ENCODE measurements around the gene SGCD.
"Not testable (repeated sequence)": the region's sequence is repeated elsewhere in the genome, so short reads cannot be mapped to it uniquely, and the experiment has no call there.

Gene SGCD

DNA sequence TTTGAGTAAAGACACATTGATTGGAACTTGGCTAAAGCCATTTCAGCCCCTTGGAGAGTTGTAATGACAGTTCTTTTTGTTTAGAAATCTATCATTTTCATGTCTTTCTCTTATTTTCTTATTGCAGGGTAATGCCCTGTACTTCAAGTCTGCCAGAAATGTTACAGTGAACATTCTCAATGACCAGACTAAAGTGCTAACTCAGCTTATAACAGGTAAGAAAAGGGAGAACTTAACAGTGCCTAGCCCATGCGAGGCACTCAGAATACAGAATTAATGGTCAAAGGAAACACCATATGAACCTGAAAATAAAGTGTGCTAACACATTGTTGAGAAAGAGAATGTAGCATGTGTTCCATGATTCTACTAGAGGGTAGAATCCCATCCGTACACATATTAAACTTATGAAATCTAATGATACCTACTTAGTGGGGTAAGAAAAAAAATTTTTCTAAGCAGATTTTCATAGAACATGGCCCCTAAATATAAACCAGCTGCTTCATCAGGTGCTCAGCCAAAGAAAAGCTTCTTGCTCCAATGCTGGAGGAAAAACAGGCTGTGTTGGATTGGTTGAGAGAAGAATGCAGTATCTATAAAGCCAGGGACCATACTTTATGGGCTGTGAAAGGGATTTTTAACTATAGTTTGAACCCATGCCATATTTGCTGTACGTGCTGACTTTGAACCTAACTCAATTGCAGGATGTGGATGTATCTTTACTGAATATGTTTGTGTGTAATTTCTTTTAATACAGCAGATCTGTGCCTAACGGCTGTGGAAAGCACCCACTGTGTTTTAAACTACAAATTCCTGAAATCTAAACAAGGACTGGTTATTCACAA, 262.4 kb downstream of the SGCD start:
- no peak for DNase-seq

DNA sequence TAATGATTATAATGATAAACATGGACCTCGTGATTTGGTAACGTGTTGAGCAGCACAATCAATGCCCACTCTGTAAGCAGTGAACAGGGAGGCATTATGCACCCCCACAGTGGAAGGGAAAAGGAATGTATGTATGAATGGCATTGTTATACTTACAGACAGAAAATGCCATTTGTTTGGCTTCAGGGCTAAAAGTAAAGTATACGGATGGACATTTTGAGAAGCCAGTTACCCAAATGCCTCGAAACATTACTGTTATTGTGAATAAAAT, 262.9 kb downstream of the SGCD start:
- DNase-seq, result no peak

DNA sequence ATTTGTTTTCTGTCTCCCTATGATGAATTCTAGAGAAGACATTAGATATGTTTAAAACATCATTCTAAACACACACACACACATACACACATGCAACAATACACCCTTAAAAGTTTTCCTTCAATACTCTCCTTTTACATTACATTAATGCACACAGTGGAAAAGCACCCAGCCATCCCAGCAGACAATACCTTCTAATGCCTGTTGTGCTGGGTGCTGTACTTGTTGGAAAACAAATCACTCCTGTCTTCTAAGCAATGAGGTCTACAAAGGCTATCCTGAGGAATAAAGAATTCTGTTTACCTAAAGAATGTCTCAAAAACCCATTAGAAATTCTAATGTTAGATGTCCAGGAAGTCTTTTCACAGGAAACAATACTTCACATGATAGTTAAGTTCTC, 264.0 kb downstream of the SGCD start:
- DNase-seq, result no peak

DNA sequence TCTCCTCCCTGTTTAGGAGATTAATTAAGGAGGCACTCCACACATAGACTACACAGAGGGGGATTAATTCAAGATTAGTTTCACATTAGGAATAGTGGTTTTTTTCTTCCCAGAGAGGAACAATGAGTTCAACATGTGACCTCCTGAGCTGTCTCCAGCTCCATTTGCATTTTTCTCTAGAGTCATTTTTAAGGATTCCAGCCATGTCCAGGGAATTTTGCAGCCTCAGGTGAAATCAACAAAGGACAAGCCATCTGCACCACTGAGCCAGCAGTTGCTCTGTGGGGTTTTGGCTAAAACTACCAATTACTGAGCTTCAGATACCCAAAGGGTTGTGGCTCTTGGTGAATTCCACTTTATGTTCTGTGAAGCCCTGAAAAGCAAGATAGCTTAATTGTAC, 264.7 kb downstream of the SGCD start:
- DNase-seq, result no peak

DNA sequence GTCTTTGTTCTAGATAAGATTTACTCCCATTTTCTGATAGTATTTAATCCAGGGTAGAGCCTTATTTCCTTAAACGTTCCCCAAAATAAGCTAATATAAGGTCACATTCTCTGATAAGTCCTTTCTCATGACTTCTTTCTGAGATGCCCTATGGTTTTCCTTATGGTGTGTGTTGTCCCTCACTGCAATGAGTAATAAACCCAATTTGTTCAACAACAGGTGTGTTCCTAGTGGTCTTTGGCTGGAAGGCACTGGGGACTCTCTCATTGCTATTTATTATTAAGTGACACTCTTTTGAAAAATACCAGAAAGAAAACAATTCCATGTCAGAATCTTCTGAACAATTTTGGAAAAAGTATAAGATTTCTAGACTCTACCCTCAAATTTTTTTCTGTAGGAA, 266.6 kb downstream of the SGCD start:
- no peak for DNase-seq

DNA sequence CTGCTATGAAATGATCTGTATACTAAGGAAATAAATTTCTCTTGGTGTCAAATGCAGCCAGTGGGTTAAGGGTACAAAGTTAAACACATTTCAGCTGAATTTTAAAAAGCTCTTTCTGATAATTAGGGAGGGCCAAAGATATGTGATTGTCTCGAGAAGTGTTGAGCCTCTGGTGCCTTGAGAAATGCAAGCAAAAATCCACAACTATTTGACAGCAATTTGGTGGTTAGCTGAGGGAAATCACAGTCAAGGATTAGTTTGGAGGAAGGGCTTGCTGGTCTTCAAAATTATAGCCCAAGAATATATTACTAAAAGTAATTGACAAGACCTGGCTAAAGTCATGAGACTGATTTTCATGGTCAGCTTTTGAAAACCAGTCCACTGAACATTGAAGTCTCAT, 267.4 kb downstream of the SGCD start:
- no peak for DNase-seq

DNA sequence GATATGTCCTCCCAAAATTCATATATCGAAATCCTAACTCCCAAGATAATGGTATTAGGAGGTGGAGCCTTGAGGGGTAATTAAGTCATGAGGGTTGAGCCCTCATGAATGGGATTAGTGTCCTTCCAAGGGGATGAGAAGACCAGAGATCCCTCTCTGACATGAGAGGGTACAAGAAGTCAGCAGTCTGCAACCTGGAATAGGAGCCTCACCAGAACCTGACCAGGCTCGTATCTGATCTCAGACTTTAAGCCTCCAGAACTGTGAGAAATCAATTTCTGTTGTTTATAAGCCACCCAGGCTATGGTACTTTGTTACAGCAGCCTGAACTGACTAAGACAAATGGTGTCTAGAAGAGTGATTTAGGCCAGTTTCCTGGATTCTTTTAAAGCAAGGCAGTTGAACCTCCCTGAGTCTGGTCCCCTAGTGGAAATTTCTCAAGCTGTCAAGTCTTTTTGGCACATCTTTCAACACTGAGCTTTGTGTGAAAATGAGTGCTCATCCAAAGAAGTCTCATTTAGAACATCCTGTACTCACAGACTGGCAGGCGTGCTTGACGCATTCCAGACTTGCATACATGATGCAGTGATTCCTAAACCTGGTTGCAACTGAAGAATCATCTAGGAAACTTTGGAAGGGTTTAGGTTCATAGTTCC, 268.3 kb downstream of the SGCD start:
- DNase-seq, result no peak

DNA sequence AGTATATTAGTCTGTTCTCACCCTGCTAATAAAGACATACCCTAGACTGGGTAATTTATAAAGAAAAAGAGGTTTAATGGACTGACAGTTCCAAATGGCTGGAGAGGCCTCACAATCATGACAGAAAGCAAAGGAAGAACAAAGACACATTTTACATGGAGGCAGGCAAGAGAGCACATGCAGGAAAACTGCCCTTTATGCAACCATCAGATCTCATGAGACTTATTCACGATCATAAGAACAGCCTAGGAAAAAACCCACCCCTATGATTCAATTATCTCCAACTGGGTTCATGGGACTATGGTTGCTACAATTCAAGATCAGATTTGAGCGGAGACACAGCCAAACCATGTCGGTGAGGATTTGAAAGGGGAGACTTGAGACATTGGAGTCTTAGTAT, 270.3 kb downstream of the SGCD start:
- DNase-seq, result no peak

DNA sequence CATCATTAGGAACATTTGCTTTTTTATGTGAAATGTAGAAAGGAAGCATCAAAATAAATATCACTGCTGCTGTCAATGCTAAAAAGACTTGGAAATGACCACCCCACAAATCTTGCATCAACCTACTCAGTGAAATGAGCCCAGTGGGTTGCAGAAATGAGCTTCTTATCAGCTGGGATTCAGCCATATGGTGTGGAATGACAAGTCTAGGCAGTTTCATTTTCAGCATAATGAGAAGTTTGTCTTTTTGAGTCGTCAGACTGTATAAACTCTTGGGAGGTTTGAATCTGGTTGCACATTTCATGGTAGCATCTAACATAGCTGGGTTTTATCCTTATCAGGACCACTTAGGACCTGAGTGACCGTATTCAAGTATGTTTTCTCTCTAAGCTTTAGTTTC, 272.0 kb downstream of the SGCD start:
- no peak for DNase-seq

DNA sequence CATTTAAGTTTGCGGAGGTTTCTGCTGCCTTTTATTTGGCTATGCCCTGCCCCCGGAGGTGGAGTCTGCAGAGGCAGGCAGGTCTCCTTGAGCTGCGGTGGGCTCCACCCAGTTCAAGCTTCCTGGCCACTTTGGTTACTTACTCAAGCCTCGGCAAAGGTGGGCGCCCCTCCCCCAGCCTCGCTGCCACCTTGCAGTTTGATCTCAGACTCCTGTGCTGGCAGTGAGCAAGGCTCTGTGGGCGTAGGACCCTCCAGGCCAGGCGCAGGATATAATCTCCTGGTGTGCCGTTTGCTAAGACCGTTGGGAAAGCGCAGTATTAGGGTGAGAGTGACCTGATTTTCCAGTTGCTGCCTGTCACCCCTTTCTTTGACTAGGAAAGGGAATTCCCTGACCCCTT, 283.6 kb downstream of the SGCD start:
- not testable (repeated sequence) for DNase-seq

DNA sequence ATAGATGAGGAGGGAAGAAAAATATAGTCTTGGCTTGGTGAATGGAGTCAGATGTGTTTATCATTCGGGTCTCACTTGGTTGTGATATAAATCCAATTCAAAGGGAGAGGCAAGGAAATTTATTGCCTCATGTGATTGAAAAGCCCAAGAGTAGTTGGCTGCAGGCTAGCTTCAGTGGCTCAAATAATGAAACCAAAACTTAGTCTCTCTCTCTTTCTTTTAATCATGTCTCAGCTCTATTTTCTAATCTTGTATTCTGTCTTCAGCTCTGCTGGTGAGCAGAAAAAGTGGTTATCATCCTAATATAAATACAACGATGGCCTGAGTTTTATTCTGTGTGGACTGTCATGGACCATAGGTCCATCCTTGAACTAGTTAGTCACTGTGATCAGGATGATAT, 288.9 kb downstream of the SGCD start:
- no peak for DNase-seq

DNA sequence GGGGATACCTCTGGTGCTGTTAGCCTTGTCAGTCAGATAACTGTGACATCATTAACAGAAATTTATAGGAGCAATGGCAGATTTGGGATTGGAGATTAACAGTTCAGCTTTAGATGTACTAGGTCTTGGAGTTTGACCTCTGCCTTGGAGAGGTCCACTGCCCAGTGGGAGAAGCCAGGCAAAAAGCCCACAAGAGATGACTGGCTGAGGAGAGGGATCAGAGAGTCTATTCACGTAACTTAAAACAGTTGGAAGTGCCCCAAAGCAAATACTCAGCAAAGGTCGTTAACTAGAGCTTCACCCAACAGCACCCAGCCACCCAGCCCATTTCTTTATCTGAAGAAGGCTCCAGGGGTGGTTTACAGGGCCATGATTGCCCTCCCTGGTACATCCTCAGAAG, 290.5 kb downstream of the SGCD start:
- DNase-seq, result no peak

DNA sequence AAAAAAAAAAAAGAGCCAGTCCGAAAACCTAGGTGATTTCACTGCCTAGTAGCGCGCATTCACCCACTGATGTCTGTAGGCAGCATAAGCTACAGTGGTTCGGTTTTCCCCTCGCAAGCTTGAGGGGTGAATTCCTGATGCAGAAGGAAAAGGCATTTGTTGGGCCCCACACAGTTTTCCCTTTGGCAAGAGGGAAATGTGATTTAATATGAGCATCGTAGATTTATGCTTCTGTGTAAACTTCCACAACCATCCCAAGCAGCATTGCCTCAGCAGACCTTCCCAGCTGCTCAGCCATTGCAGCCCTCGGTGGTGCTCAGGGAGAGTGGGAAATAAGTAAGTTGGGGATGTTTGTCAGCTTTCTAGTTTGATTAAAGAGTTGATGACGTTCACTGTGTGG, 291.6 kb downstream of the SGCD start:
- DNase-seq, result no peak

DNA sequence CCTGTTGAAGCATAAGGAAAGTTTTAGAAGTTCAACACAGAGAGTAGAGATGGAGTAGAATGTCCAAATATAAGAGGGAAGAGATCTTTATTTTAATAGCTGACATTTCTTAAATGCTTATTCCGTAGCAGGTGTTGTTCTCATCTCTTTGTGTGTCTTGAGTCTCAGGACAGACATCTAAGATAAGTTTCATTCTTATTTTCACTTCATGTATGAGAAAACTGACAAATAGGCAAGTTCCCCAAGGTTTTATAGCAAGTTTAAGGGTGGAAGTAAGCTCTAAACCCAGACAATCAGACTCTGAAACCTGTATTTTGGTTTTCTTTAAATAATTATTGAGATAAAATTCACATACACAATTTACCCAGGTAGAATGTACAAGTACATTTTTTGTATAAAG, 294.8 kb downstream of the SGCD start:
- no peak for DNase-seq

DNA sequence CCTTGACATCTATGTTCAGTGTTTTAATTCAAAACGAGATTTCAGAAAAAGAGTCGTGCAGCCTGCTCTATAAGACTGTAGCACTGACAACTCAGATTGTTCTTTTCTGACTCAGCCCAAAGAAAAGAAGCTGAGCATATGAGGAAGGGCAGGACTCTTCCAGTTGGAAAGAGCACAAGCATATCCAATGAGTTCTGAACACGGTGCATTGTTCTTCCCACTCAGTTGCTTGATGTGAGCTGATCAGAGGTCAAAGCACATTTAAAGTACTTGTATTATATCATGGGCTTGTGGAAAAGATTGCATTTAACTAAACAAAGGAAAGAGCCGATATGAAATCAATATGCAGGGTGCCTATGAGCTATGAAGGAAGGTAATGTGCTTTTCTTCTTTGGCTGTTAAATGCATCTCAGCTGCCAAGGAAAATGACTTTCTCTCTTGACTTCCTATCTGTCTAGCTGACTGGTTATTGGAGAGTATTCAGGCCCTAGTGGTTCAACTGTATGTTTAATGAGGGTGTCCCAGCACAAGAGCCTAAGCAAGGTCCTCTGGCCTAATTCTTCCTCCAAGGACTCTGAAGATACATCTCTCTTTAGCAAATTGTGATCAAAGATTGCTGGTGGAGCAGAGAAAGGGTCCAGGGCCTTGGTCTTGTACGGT, 296.5 kb downstream of the SGCD start:
- DNase-seq, result no peak

DNA sequence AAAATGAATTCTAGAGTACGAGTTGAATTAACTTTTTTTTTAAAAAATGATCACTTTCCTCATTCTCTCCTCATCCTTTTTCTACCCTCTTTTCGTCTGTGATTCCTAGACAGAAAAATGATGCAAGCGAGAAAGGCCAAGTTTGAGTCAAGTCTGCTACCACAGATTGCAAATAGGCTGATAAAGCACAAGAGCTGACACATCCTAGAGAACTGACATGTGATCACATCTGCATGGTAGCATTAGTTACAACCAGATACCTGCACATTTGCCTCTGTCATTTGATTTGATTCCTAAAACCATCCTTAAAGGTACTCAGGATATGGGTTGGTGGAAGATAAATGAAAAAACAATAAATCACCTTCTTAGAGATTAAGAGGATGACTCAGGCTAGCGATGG, 297.7 kb downstream of the SGCD start:
- DNase-seq, result no peak

DNA sequence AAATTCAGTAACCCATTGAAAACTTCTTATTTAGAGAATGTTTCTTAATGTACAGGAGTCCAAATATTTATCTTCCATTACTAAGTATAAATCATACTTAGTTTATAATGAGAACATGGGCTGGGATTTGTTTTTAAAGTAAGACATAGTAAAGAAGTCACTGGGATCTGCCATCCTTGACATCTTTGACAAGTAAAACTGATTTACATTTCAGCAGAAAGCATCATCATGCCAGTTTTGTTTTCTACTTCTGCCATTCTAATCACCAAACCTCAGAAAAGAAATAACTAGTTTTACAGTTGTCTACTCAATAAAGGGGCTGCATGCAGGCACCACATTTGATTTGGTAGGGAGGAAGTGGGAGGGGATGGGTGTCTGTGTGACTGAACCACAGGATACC, 301.5 kb downstream of the SGCD start:
- DNase-seq, result no peak

DNA sequence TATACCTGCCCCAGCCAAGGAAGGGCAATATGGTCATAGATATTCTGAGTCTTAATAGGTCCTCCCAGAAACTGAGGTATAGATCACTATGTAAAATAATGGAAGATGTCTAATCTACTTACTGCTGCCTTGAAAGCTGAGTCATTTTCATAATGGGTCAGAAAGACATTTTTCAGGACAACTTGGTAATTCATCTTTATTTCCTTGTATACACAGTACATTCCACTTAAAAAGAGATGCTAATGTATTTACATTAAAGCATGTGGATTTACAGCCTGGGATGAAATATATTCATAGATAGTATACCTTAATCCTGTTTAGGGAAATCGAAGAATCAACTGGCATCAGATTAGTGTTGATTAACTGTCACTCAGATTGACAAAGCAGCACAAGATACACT, 304.0 kb downstream of the SGCD start:
- no peak for DNase-seq

DNA sequence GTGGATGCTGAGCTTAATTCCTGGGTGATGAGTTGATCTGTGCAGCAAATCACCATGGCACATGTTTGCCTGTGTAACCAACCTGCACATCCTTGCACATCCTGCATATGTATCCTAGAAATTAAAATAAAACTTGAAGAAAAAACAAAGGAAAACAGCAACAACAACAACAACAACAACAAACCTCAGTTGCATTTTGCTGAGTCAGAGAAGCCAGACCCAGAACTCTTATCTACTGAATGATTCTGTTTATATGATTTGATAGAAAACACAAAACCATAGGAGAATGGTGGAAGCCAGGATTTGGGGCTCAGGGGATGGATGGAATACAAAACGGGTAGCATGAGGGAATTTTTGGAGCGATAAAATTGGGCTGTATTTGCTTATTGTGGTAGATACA, 307.3 kb downstream of the SGCD start:
- DNase-seq, result no peak

DNA sequence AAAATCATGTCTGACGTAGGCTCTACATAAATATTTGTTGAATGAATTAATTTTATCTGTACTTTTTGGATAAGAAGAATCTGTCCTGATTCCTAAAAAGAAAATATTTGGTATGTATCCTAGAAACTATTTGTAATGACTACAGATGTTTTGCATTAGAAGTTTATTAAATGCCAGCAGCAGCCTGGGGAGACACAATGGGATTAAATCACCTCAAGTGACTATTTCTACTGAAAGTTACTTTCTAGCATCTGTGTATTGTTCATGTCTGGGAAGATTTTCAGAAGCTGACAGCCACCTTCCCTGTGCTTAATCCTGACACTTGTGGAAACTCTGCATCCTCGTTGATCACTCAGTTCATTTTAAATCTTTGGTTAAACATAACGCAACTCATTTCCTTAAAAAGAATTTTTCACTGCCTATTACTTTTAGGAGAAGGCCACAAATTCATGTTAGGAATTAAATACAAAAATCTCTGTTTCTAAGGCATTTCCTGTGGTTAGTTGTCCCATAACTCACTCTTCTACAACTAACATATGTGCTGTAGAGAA, 313.8 kb downstream of the SGCD start:
- DNase-seq, result no peak

DNA sequence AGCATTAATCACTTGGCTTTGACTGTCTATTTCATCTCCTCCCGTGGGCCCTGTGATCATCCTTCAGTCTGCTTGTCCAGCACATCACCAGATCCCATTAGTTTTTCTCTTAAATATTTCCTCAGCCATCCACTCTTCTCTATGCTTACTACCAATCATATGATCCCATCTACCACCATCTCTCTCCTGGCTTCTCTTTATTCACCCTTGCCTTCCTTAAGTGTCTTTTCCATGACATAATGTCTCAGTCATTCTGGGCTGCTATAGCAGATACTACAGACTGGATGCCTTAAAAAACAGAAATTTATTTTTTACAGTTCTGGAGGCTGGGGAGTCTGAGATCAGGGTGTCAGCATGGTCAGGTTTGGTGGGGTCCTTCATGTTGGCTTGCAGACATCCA, 314.7 kb downstream of the SGCD start:
- no peak for DNase-seq

DNA sequence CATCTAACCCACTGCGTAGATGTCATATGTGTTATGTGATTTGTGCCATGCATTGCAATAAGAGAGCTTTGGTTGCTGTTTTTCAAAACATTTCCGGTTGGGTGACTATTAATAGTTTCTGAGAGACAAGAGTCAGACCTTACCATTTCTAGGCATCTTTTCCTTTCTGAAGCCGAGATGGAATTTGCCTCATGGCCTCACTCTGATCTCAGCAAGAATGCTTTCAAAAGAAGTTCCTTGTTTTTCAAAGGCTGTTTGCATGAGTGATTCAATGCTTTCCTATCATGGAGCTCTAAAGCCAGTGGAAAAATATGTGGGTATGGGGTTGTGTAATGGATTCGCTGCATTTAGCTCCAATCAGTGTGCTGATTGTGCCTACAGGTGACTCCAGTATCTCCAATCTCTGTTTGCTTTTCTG, 320.1 kb downstream of the SGCD start:
- no peak for DNase-seq

DNA sequence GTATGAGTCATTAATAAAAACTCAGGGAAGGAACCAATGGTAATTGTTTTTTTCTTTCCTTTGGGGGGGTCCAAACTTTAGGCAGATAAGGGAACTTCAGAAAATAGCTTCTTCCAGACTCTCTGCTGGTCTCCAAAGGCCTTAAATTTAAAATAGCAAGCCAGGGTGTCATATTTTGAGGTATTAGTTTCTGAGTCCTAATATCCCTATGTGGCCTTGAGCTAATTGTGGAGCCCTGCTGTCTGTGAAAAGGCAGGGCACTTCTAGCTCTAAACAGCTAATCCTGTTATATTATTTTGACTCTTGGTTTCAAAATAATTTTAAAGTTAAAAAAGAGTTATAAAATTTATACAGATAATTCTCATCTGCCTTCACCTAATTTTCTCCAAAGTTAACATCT, 327.5 kb downstream of the SGCD start:
- DNase-seq, result no peak

DNA sequence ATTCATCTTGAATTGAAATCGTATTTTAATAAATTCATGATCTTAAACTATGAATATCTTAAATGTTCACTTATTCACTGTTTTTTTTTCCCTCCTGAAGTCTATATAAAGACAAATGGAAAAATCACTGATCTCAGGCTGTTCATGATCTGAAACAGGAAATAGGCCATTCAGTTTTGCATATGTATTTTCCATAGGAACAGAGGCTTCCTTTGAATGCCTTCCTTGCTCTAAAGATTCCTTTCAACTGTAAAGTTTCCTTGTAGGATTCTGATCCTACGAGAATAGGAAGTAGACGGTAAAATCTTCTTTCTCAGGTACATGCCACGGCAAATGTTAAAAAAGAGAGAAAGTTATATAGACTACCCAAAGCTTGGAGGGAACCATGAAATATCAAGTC, 328.8 kb downstream of the SGCD start:
- DNase-seq, result no peak

All from right forelimb (tissue), 1 donor.